WTC11 (cell line): ENCODE measurements around the gene PKDCC. TPM values are rescaled to one million over a fixed set of nuclear protein-coding genes. Genes with fewer than 3 reads are reported as not detected.
A peak's percentile ranks its signal among the peaks of the same experiment; 100 is the strongest.

Experiments used
- ATAC-seq: fragments of 200-7000 bp; cut with Tn5 transposase; 2 replicates; pipeline ENCODE4 v1.10.0; 2021; ENCODE audit warnings: mild to moderate bottlenecking, moderate library complexity
- CTCF ChIA-PET: fragments of 300-600 bp; sonication (Branson Sonifier 250); formaldehyde crosslinking; loops from one replicate; lab custom pipeline; 2021; ENCODE audit warnings: antibody characterized with exemption; lab: Charles Lee
- POLR2A ChIA-PET: fragments of 350-600 bp; sonication (Branson Sonifier 250); formaldehyde crosslinking; loops from one replicate; lab custom pipeline; 2021; ENCODE audit warnings: antibody characterized with exemption; lab: Charles Lee
- DNase-seq: peaks from one replicate; pipeline ENCODE4 v3.0.0; 2021; ENCODE audit warnings: low spot score
- H3K27ac Mint-ChIP-seq: 2 replicates; pipeline ENCODE4 v1.8.0; 2021; ENCODE audit warnings: mixed read lengths
- H3K27me3 Mint-ChIP-seq: 2 replicates; pipeline ENCODE4 v1.8.0; 2021; ENCODE audit warnings: low read depth, mild to moderate bottlenecking, moderate library complexity, mixed read lengths
- H3K36me3 Mint-ChIP-seq: 2 replicates; pipeline ENCODE4 v1.8.0; 2021; ENCODE audit warnings: mixed read lengths
- H3K4me1 Mint-ChIP-seq: 2 replicates; pipeline ENCODE4 v1.8.0; 2022; ENCODE audit warnings: mixed read lengths
- H3K4me3 Mint-ChIP-seq: 2 replicates; pipeline ENCODE4 v1.8.0; 2021; ENCODE audit warnings: mild to moderate bottlenecking, moderate library complexity, mixed read lengths
- H3K9me3 Mint-ChIP-seq: 2 replicates; pipeline ENCODE4 v1.8.0; 2021; ENCODE audit warnings: mixed read lengths
- CBFB ChIP-seq: sonication (generic); formaldehyde crosslinking; IDR thresholded peaks from 2 replicates; pipeline ENCODE4 v1.8.1; 2022; ENCODE audit warnings: mild to moderate bottlenecking, low read depth, missing genetic modification reagents
- CREM ChIP-seq: sonication (generic); formaldehyde crosslinking; IDR thresholded peaks from 2 replicates; pipeline ENCODE4 v1.8.1; 2022; ENCODE audit warnings: mild to moderate bottlenecking, missing genetic modification reagents, moderate library complexity
- FOXK1 ChIP-seq: sonication (generic); formaldehyde crosslinking; IDR thresholded peaks from 2 replicates; pipeline ENCODE4 v1.8.0; 2022; ENCODE audit warnings: mild to moderate bottlenecking, moderate library complexity, missing genetic modification reagents
- MXD4 ChIP-seq: fragments of 250-450 bp; sonication (Bioruptor Pico); IDR thresholded peaks from 2 replicates; pipeline ENCODE4 v1.8.0; 2021; ENCODE audit warnings: mild to moderate bottlenecking, moderate library complexity, borderline replicate concordance
- OVOL2 ChIP-seq: fragments of 250-450 bp; sonication (Bioruptor Pico); IDR thresholded peaks from 2 replicates; pipeline ENCODE4 v1.9.0; 2021; ENCODE audit warnings: mild to moderate bottlenecking, borderline replicate concordance
- RELA ChIP-seq: sonication (generic); formaldehyde crosslinking; IDR thresholded peaks from 2 replicates; pipeline ENCODE4 v1.8.1; 2022; ENCODE audit warnings: missing genetic modification reagents, mild to moderate bottlenecking, borderline replicate concordance
- RORB ChIP-seq: fragments of 250-450 bp; sonication (Bioruptor Pico); IDR thresholded peaks from 2 replicates; pipeline ENCODE4 v1.9.0; 2021; ENCODE audit warnings: mild to moderate bottlenecking
- TEAD4 ChIP-seq: sonication (generic); formaldehyde crosslinking; IDR thresholded peaks from 2 replicates; pipeline ENCODE4 v1.8.0; 2022; ENCODE audit warnings: mild to moderate bottlenecking, missing genetic modification reagents
- ZBTB21 ChIP-seq: sonication (generic); formaldehyde crosslinking; IDR thresholded peaks from 2 replicates; pipeline ENCODE4 v1.8.1; 2023; ENCODE audit warnings: mild to moderate bottlenecking, missing genetic modification reagents, borderline replicate concordance
- ZNF219 ChIP-seq: sonication (generic); formaldehyde crosslinking; IDR thresholded peaks from 2 replicates; pipeline ENCODE4 v1.8.0; 2023; ENCODE audit warnings: missing genetic modification reagents, mild to moderate bottlenecking, borderline replicate concordance
- total RNA-seq: library from RNA; stranded (reverse); gene quantifications from 3 replicates; pipeline ENCODE4 v1.2.3, GENCODE V29; 2021
- TF ChIP-seq, protein P1 (sequence below): fragments of 200-600 bp; IDR thresholded peaks from 2 replicates; pipeline ENCODE4 v1.8.0; 2022; ENCODE audit warnings: antibody characterized with exemption
- TF ChIP-seq, protein P2 (sequence below): fragments of 250-450 bp; sonication (Bioruptor Pico); IDR thresholded peaks from 2 replicates; pipeline ENCODE4 v2.1.2; 2022; ENCODE audit warnings: mild to moderate bottlenecking, moderate library complexity
- TF ChIP-seq, protein P3 (sequence below): sonication (generic); formaldehyde crosslinking; IDR thresholded peaks from 2 replicates; pipeline ENCODE4 v1.8.1; 2022; ENCODE audit warnings: mild to moderate bottlenecking, moderate library complexity, missing genetic modification reagents

Gene PKDCC
- total RNA-seq, 1 experiment from 2014 or later, result 27.3 TPM

DNA sequence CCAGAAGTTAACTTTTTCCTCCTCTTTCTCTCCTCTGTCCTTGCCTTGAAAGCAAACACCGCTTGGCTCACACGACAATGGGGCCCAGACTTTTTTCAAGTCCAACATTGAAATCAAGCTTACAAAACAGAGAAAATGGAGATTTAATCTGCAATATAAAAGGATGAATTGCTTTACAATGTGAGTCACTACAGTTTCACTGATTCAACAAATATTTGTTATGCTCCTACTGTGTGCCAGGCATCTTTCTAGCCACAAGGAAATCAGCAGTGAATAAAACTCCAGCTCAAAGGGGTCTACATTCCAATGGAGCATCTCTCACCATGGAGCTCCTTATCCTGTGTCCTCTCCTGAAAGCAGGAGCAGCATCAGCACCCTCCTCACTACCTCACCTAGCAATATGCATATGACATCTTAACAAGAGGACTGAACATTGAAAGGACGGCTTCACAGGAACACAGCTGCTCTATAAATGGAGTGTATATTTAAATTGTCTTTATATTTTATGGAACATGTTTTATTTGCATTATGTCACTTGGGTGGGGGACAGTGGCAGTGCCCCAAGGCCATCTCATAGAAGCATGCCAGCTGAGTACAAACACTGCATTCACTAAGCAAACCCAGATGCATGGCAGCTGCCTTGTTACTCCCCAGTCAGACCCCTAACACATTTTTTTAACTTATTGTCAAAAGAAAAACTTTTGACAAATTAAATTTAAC, 39.5 kb downstream of the PKDCC start (continued):
- TF ChIP-seq, protein P1, sequence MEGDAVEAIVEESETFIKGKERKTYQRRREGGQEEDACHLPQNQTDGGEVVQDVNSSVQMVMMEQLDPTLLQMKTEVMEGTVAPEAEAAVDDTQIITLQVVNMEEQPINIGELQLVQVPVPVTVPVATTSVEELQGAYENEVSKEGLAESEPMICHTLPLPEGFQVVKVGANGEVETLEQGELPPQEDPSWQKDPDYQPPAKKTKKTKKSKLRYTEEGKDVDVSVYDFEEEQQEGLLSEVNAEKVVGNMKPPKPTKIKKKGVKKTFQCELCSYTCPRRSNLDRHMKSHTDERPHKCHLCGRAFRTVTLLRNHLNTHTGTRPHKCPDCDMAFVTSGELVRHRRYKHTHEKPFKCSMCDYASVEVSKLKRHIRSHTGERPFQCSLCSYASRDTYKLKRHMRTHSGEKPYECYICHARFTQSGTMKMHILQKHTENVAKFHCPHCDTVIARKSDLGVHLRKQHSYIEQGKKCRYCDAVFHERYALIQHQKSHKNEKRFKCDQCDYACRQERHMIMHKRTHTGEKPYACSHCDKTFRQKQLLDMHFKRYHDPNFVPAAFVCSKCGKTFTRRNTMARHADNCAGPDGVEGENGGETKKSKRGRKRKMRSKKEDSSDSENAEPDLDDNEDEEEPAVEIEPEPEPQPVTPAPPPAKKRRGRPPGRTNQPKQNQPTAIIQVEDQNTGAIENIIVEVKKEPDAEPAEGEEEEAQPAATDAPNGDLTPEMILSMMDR, result no peak
- no peak for TF ChIP-seq ZNF219 (CRISPR knock-in tag)

DNA sequence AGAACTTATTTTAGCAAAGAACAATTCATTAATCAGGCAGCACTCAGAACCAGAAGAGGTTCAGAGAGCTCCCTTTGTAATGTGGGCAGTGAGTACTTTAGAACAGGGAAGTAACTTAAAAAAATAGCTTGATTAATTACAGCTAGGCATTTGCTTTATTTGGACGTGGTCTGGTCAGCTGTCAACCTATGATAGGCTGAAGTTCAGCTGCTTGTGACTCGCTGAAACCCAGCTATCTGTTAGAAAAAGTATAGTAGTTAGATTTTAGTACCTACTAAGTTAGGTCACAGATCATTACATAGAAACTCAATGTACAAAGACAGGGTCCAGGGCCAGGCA, 40.0 kb downstream of the PKDCC start:
- POLR2A ChIA-PET, result interaction anchor here (1.3 kb wide), 1 partner anchor 218 kb away, joined by 3 read pairs; no protein-coding TSS in a partner anchor
- no peaks in the 10 kb centered on the region for H3K36me3 Mint-ChIP-seq
- no peaks in the 10 kb centered on the region for H3K9me3 Mint-ChIP-seq
- no peak overlapping the region for H3K4me3 Mint-ChIP-seq
- TF ChIP-seq RELA (CRISPR knock-in tag) (no peak), FOXK1 (no peak), ZBTB21 (CRISPR knock-in tag) (no peak), OVOL2 (CRISPR knock-in tag) (no peak), TEAD4 (CRISPR knock-in tag) (no peak), CBFB (CRISPR knock-in tag) (no peak)
- TF ChIP-seq, protein P2, sequence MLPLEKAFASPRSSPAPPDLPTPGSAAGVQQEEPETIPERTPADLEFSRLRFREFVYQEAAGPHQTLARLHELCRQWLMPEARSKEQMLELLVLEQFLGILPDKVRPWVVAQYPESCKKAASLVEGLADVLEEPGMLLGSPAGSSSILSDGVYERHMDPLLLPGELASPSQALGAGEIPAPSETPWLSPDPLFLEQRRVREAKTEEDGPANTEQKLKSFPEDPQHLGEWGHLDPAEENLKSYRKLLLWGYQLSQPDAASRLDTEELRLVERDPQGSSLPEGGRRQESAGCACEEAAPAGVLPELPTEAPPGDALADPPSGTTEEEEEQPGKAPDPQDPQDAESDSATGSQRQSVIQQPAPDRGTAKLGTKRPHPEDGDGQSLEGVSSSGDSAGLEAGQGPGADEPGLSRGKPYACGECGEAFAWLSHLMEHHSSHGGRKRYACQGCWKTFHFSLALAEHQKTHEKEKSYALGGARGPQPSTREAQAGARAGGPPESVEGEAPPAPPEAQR, result no peak
- TF ChIP-seq, all 79 proteins: peak for 0
- peaks cover 33% of the 10 kb centered on the region for H3K27me3 Mint-ChIP-seq
- no peak for ATAC-seq
- CTCF ChIA-PET, result interaction anchor here (0.6 to 10.0 kb wide), 14 partner anchors 13 to 281 kb away, joined by 3 to 207 read pairs (median 4); no protein-coding TSS in a partner anchor
- peaks cover 20% of the 10 kb centered on the region for H3K4me1 Mint-ChIP-seq
- DNase-seq, result no peak
- H3K27ac Mint-ChIP-seq, result no peak overlapping the region

DNA sequence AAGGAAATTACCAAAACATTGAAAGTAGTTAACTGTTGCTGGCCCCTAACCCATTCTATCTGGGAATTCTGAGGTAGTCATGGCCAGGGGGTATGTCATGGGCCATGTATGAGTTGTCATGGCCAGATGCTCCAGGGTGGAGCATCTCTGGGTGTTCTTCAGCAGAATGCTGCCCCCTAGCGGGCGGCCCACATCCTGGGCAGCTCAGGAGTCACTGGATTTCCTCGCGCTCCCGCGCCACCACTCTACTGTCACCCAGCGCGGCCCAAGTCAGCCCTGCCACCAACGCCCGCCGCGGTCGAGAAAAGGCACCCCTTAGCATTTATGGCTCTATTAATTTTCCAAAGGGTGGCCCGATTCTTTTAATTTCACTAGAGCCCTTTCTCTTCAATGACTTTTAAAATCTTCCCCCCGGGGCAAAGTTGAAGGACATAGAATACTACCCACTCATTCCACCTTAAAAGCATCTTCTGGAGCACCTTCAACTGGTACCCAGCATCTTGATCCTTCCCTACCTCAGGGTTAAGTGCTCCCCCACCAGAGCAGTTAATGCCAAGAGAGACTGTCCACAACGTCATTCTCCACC, 41.6 kb downstream of the PKDCC start:
- H3K4me1 Mint-ChIP-seq, result peaks cover 22% of the 10 kb centered on the region
- H3K36me3 Mint-ChIP-seq, result no peaks in the 10 kb centered on the region
- DNase-seq (peak; percentile 89), ATAC-seq (peak; percentile 87)
- no peak overlapping the region for H3K4me3 Mint-ChIP-seq
- CTCF ChIA-PET, result interaction anchor here (0.7 to 10.0 kb wide), 21 partner anchors 12 to 248 kb away, joined by 3 to 127 read pairs (median 4); partner anchors contain the start of gene PKDCC
- TF ChIP-seq RORB, result no peak
- TF ChIP-seq, protein P1, result peak; percentile 92
- peak; percentile 3; the same call in 1 of the 2 replicates for TF ChIP-seq MXD4
- TF ChIP-seq CREM (CRISPR knock-in tag), result no peak
- TF ChIP-seq, protein P3, sequence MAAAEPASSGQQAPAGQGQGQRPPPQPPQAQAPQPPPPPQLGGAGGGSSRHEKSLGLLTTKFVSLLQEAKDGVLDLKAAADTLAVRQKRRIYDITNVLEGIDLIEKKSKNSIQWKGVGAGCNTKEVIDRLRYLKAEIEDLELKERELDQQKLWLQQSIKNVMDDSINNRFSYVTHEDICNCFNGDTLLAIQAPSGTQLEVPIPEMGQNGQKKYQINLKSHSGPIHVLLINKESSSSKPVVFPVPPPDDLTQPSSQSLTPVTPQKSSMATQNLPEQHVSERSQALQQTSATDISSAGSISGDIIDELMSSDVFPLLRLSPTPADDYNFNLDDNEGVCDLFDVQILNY (CRISPR knock-in tag), result no peak
- TF ChIP-seq, all 79 proteins: peak for 2
- Mint-ChIP-seq H3K27ac (no peak overlapping the region), H3K9me3 (no peaks in the 10 kb centered on the region), H3K27me3 (peaks cover 49% of the 10 kb centered on the region)
- POLR2A ChIA-PET, result no interaction called here
